ENCODE measurements around the gene PKDCC. TPM values are rescaled to one million over a fixed set of nuclear protein-coding genes. Genes with fewer than 3 reads are reported as not detected.

The PKDCC gene
- total RNA-seq, 3 donors from 2014 or later (not counting 1 experiment from before 2014, with no cell fraction given): 0.50 TPM; not detected in 2

GRCh38 chr2:42086500-42086953 lies 38.7 kb downstream of the PKDCC start:
- H3K9me3 Mint-ChIP-seq: no peaks in the 10 kb centered on the region
- H3K27ac ChIP-seq (ENCODE audit: low read length): no peak overlapping the region
- intact Hi-C loops (cut with micrococcal nuclease): loop anchor here (1.0 kb wide), 2 partner anchors 217 to 246 kb away; no protein-coding TSS in a partner anchor
- H3K4me3 ChIP-seq (ENCODE audit: low read length): no peak overlapping the region
- H3K9me3 ChIP-seq (ENCODE audit: control insufficient read depth, insufficient read depth, low read length): no peaks in the 10 kb centered on the region
- no peak overlapping the region for H3K27ac Mint-ChIP-seq
- H3K27me3 Mint-ChIP-seq (ENCODE audit: low read depth in 2 of 2): peaks cover 10 to 21% of the 10 kb centered on the region in 2 donors
- peak; percentile 74 for TF ChIP-seq CTCF (IDR thresholded peaks at IDR 0.05)
- H3K27me3 ChIP-seq (ENCODE audit: control insufficient read depth, insufficient read depth, low read length): peaks cover 3% of the 10 kb centered on the region
- peaks cover 8 to 11% of the 10 kb centered on the region in 2 donors for H3K4me1 Mint-ChIP-seq
- DNase-seq: peak in 1 of 2 donors; percentile 78
- H3K4me1 ChIP-seq (ENCODE audit: control insufficient read depth, insufficient read depth, low read length): peaks cover 5% of the 10 kb centered on the region
- WGBS (ENCODE audit: insufficient coverage): 25% methylated on average over 6 of the region's 6 CpGs
- peak; percentile 56 to 87 (median 69) for ATAC-seq
- no peaks in the 10 kb centered on the region for H3K36me3 ChIP-seq (ENCODE audit: control insufficient read depth, insufficient read depth, low read length)
- no peak overlapping the region for H3K4me3 Mint-ChIP-seq
- H3K36me3 Mint-ChIP-seq: no peaks in the 10 kb centered on the region

GRCh38 chr2:42087137-42087856 lies 39.5 kb downstream of the PKDCC start:
- 100% methylated on average over 2 of the region's 3 CpGs for WGBS (ENCODE audit: insufficient coverage)
- Histone ChIP-seq H3K4me1 (ENCODE audit: control insufficient read depth, insufficient read depth, low read length) (peaks cover 13% of the 10 kb centered on the region), H3K9me3 (ENCODE audit: control insufficient read depth, insufficient read depth, low read length) (no peaks in the 10 kb centered on the region), H3K4me3 (ENCODE audit: low read length) (no peak overlapping the region), H3K36me3 (ENCODE audit: control insufficient read depth, insufficient read depth, low read length) (no peaks in the 10 kb centered on the region), H3K27ac (ENCODE audit: low read length) (no peak overlapping the region), H3K27me3 (ENCODE audit: control insufficient read depth, insufficient read depth, low read length) (peaks cover 3% of the 10 kb centered on the region)
- H3K27me3 Mint-ChIP-seq (ENCODE audit: low read depth in 2 of 2): peaks cover 10 to 21% of the 10 kb centered on the region in 2 donors
- H3K36me3 Mint-ChIP-seq: no peaks in the 10 kb centered on the region
- TF ChIP-seq CTCF (IDR thresholded peaks at IDR 0.05): no peak
- peaks cover 12 to 17% of the 10 kb centered on the region in 2 donors for H3K4me1 Mint-ChIP-seq
- no peak overlapping the region for H3K27ac Mint-ChIP-seq
- no peak for ATAC-seq
- intact Hi-C loops (cut with micrococcal nuclease): no loop called here
- H3K4me3 Mint-ChIP-seq: no peak overlapping the region
- no peaks in the 10 kb centered on the region for H3K9me3 Mint-ChIP-seq
- DNase-seq: no peak

GRCh38 chr2:42087857-42088195 lies 40.0 kb downstream of the PKDCC start:
- 73% methylated on average over 2 of the region's 2 CpGs for WGBS (ENCODE audit: insufficient coverage)
- no peak for TF ChIP-seq CTCF (IDR thresholded peaks at IDR 0.05)
- Mint-ChIP-seq H3K36me3 (no peaks in the 10 kb centered on the region), H3K9me3 (no peaks in the 10 kb centered on the region), H3K27ac (no peak overlapping the region), H3K27me3 (ENCODE audit: low read depth in 2 of 2) (peaks cover 8 to 21% of the 10 kb centered on the region in 2 donors), H3K4me3 (no peak overlapping the region), H3K4me1 (peaks cover 17 to 22% of the 10 kb centered on the region in 2 donors)
- Histone ChIP-seq H3K36me3 (ENCODE audit: control insufficient read depth, insufficient read depth, low read length) (no peaks in the 10 kb centered on the region), H3K27ac (ENCODE audit: low read length) (no peak overlapping the region), H3K9me3 (ENCODE audit: control insufficient read depth, insufficient read depth, low read length) (no peaks in the 10 kb centered on the region), H3K4me3 (ENCODE audit: low read length) (no peak overlapping the region), H3K27me3 (ENCODE audit: control insufficient read depth, insufficient read depth, low read length) (peaks cover 3% of the 10 kb centered on the region), H3K4me1 (ENCODE audit: control insufficient read depth, insufficient read depth, low read length) (peaks cover 16% of the 10 kb centered on the region)
- intact Hi-C loops (cut with micrococcal nuclease): no loop called here
- DNase-seq (no peak), ATAC-seq (no peak)
